ENCODE results near the gene TMEM236. TPM values are rescaled to one million over a fixed set of nuclear protein-coding genes. Genes with fewer than 3 reads are reported as not detected.

The TMEM236 gene, protein sequence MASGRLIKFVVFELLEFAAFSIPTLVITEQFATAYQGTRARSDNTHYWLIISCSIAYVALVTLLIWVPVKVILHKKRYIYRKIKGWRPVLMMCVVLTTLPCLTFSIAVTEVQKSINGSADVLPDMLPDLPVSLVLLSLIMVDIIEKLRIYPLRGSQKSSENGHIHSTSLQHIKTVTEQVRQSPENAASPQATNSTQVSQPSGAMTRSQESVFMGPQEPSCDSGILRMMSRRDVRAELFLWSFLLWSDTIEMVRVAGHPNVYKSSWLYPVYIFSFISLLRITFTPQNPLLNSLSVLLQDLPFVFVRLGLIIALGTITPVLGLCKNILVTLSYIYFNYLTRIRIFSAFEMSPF
- total RNA-seq: under 1 TPM; 0.52 to 0.66 TPM

DNA sequence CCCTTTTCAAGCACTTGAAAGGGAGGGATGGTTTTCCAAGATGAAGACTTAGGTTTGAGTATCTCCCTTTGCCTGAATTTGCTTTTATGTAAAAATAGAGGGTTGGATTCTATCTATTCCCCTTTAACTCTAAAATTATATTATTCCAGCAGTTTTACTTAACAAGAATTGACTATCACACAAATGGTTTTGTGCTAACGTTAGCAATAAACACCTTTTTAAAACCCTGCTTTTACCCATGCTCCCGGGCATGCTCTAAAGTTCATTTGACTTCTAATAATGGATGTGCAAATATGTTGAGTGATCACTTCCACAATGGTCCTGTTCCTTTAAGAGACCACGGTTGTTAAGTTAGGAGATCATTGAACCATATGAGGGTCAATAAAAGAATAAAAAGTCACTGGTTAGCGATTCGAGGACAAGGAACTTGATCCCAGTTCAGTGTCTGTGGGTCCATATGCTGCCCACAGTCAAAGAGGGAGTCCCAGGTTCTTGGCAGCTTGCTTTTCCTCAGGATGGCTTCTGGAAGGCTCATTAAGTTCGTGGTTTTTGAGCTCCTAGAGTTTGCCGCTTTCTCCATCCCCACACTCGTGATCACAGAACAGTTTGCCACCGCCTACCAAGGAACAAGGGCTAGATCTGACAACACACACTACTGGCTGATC lies at the start of gene TMEM236:
TMEM236 (plus strand) TSS at position 421 of the 665 bp plus-strand sequence; CDS start at position 516, 95 bp downstream.
- TF ChIP-seq POLR2A (IDR thresholded peaks at IDR 0.05): no peak
- TF ChIP-seq, protein P1, sequence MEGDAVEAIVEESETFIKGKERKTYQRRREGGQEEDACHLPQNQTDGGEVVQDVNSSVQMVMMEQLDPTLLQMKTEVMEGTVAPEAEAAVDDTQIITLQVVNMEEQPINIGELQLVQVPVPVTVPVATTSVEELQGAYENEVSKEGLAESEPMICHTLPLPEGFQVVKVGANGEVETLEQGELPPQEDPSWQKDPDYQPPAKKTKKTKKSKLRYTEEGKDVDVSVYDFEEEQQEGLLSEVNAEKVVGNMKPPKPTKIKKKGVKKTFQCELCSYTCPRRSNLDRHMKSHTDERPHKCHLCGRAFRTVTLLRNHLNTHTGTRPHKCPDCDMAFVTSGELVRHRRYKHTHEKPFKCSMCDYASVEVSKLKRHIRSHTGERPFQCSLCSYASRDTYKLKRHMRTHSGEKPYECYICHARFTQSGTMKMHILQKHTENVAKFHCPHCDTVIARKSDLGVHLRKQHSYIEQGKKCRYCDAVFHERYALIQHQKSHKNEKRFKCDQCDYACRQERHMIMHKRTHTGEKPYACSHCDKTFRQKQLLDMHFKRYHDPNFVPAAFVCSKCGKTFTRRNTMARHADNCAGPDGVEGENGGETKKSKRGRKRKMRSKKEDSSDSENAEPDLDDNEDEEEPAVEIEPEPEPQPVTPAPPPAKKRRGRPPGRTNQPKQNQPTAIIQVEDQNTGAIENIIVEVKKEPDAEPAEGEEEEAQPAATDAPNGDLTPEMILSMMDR (IDR thresholded peaks at IDR 0.05): no peak
- H3K27me3 ChIP-seq: no peaks in the 10 kb centered on the region
- intact Hi-C loops (cut with DNase I): no loop called here
- no peak within 1 kb of the TSS for H3K4me3 ChIP-seq
- H3K9me3 ChIP-seq: no peaks in the 10 kb centered on the region
- ATAC-seq (no peak), DNase-seq (no peak)
- H3K36me3 ChIP-seq (replicated peaks in 1 of 2; ENCODE audit: insufficient read depth in 1 of 2, low read depth in 2 of 2): no peaks in the 10 kb centered on the region
- no peak within 1 kb of the TSS for H3K27ac ChIP-seq
- H3K4me1 ChIP-seq: peaks cover 16% of the 10 kb centered on the region
- 65 to 72% methylated on average over 9 of the region's 9 CpGs for WGBS, 2 donors

DNA sequence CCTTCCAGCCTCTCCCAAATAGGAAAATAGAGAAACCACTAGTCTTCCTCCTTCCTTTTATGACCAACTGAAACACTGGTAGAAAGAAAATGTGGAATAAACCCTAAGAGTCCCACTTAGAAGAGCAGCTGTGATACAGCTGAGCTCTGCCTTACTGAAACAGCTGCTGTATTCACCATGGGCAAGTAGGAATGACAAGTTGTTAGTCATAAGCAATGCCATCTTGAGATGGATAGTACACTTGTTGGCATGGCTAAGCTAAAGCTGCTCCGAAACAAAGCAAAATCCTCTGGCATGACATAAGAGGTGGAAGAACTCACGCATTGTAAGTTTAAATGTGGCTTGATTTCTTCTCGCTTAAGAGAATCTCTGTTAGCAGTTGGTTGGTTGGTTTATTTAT lies 48.3 kb upstream of the TMEM236 start:
- Histone ChIP-seq H3K4me1 (no peaks in the 10 kb centered on the region), H3K9me3 (no peaks in the 10 kb centered on the region), H3K4me3 (no peak overlapping the region), H3K36me3 (replicated peaks in 1 of 2; ENCODE audit: insufficient read depth in 1 of 2, low read depth in 2 of 2) (peaks cover 0 to 3% of the 10 kb centered on the region in 2 donors), H3K27me3 (no peaks in the 10 kb centered on the region), H3K27ac (no peak overlapping the region)
- ATAC-seq (no peak), DNase-seq (no peak)
- WGBS, 2 donors: 96 to 97% methylated on average over 3 of the region's 3 CpGs
- TF ChIP-seq POLR2A (IDR thresholded peaks at IDR 0.05): no peak
- TF ChIP-seq, protein P1 (IDR thresholded peaks at IDR 0.05): no peak
- intact Hi-C loops (cut with DNase I): no loop called here

DNA sequence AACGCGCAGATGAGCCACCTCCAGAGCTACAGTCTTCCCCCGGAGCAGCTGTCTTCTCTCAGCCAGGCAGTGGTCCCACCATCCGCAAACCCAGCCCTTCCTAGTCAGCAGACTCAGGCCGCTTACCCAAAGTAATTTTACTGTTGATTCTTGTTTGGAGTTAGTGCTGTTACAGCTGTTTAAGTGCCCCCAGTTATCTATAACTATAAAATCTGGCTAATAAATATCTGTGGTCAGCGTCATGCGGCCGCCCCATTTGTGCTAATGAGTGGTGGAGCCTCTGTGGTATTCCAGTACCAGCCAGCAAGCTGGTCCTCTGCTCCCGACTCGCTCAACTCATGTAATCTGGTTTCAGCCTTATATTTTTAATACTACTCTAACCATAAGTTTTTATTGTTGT lies 43.2 kb upstream of the TMEM236 start:
- intact Hi-C loops (cut with DNase I): no loop called here
- no peaks in the 10 kb centered on the region for H3K9me3 ChIP-seq
- no peak overlapping the region for H3K4me3 ChIP-seq
- H3K36me3 ChIP-seq (replicated peaks in 1 of 2; ENCODE audit: insufficient read depth in 1 of 2, low read depth in 2 of 2): peaks cover 5 to 14% of the 10 kb centered on the region in 2 donors
- TF ChIP-seq, protein P1 (IDR thresholded peaks at IDR 0.05): no peak
- TF ChIP-seq POLR2A (IDR thresholded peaks at IDR 0.05): no peak
- no peaks in the 10 kb centered on the region for H3K27me3 ChIP-seq
- no peak overlapping the region for H3K27ac ChIP-seq
- DNase-seq (no peak), ATAC-seq (no peak)
- WGBS, 2 donors: 98% methylated on average over 10 of the region's 10 CpGs
- no peaks in the 10 kb centered on the region for H3K4me1 ChIP-seq

DNA sequence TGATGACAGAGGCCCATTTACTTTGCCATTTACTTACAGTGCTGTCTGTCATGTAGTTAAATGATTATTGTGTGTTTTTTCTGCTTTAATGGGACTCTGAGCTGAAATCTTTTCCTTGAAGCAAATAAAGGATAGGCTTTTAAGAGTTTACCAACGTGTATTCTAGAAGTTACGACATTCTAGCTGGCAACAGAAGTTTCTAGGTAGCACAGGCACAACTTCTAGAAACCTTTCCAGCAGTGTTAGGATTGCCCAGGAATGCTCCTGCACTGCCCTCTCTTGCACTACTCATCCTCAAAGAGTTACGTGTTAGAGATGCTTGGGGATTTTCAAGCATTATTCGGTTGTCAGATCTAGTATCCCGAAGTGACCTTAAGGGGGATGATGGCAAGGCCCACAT lies 42.5 kb upstream of the TMEM236 start:
- H3K36me3 ChIP-seq (replicated peaks in 1 of 2; ENCODE audit: insufficient read depth in 1 of 2, low read depth in 2 of 2): peaks cover 5 to 16% of the 10 kb centered on the region in 2 donors
- no peak overlapping the region for H3K4me3 ChIP-seq
- no peak for TF ChIP-seq POLR2A (IDR thresholded peaks at IDR 0.05)
- TF ChIP-seq, protein P1 (IDR thresholded peaks at IDR 0.05): no peak
- no peaks in the 10 kb centered on the region for H3K9me3 ChIP-seq
- H3K27me3 ChIP-seq: no peaks in the 10 kb centered on the region
- ATAC-seq (no peak), DNase-seq (no peak)
- intact Hi-C loops (cut with DNase I): no loop called here
- no peaks in the 10 kb centered on the region for H3K4me1 ChIP-seq
- 86% methylated on average over 5 of the region's 5 CpGs for WGBS, 2 donors
- no peak overlapping the region for H3K27ac ChIP-seq
